ENCODE measurements around the gene MYEF2.

GRCh38 chr15:48186271-48186670, 8.2 kb upstream of the MYEF2 start:
- TF ChIP-seq, protein P1, sequence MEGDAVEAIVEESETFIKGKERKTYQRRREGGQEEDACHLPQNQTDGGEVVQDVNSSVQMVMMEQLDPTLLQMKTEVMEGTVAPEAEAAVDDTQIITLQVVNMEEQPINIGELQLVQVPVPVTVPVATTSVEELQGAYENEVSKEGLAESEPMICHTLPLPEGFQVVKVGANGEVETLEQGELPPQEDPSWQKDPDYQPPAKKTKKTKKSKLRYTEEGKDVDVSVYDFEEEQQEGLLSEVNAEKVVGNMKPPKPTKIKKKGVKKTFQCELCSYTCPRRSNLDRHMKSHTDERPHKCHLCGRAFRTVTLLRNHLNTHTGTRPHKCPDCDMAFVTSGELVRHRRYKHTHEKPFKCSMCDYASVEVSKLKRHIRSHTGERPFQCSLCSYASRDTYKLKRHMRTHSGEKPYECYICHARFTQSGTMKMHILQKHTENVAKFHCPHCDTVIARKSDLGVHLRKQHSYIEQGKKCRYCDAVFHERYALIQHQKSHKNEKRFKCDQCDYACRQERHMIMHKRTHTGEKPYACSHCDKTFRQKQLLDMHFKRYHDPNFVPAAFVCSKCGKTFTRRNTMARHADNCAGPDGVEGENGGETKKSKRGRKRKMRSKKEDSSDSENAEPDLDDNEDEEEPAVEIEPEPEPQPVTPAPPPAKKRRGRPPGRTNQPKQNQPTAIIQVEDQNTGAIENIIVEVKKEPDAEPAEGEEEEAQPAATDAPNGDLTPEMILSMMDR (IDR thresholded peaks at IDR 0.05 in 8 of 11, conservative IDR thresholded peaks at IDR 0.05 in 3 of 11), result no peak
- no peak for TF ChIP-seq POLR2A (IDR thresholded peaks at IDR 0.05)

Measured in spleen (tissue), 7 donors.